Kasumi-1 (cell line): ENCODE results near the gene GUF1.
A peak's percentile ranks its signal among the peaks of the same experiment; 100 is the strongest.

Source experiments
- DNase-seq, 2 experiments: peaks; one replicate each; lab custom pipeline; 2025; lab: John Stamatoyannopoulos, UW

Gene GUF1

GRCh38 chr4:44678094-44679041 is at the start of gene GUF1:
Gene GUF1 (plus strand): TSS chr4:44678420. CDS start chr4:44678623, 203 bp downstream.
- DNase-seq = peak; percentile 90 to 92

GRCh38 chr4:44629280-44629866 is 48.8 kb upstream of the GUF1 start:
- peak; percentile 70 to 72 for DNase-seq

DNA sequence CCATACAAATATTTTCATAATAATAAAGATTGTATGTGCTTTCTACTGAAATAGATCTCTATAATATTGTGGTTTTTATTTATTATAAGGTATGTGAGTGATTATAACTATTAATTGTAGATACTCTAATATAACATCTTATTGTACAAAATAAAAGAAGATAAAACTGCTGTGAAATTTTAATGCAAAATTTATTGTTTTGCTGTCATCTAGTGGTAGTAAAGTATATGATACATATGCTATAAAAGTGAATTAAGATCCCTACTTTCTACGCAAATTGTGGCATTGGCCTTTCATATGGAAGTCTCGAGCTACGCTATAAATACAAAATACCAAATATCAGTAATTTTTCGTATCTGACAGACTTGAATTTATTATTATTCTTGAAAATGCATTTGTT is 46.1 kb upstream of the GUF1 start:
- peak; percentile 31 to 56 for DNase-seq

DNA sequence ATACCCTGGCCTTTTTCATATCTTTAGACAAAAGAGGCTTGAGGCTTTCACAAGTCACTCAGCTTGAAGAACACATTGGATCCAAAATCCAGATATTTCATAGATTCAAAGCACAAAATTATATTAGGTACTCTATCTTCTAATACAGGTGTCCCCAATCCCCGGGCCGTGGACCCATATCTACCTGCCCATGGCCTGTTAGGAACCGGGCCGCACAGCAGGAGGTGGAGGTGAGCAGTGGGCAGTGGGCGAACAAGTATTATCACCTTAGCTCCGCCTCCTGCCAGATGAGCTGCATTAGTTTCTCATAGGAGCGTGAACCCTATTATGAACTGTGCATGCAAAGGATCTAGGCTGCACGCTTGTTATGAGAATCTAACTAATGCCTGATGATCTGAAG is 45.5 kb upstream of the GUF1 start:
- no peak for DNase-seq

DNA sequence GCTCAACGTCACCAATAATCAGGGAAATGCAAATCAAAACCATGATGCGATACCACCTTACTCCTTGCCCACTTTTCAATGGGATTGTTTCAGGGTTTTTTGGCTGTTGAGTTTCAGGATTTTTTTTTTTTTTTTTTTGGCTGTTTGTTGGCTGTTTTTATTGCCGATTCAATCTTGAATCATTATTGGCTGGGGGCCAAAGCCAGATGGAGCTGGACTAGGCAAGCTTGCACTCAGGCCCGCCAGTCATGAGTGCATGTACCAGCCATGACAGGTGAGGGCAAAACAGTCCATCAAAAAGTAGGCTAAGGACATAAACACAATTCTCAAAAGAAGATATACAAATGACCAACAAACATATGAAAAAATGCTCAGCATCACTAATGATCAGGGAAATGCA is 40.1 kb upstream of the GUF1 start:
- DNase-seq = no peak

DNA sequence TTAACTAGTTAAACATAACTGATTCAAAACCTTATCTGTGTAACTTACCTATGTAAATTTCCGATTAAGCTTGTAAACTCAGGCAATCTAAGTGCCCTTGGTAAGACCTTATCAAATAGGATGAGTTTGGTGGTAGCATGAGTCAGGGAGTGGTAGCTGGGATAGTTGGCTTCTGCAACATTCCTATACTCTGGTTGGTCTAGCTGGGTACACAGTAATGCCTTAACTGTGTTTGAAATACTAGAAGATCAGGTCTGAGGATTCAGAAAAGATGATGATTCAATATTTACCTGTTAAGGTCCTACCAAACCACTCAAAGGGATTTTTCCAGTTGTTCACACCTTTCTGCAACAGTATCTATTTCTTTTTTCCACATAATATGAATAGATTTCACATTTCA is 32.1 kb upstream of the GUF1 start:
- DNase-seq = no peak

DNA sequence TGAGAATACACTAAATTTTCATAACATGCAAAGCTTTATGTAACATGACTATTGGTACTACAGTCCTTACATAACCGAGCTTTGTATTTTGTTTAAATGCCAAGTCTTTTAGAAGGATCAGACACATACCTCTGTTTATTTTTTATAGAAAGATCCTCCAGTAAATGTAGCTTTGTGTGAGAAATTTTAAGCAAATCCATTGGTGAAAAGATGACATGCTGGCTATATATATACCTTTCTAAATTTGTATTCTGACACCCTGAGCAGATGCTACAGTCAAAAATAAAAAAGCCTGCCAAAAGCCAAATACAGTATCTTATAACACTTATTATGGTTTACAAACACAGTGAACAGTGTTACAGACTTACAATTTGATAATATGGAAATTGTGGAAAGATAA is 26.8 kb upstream of the GUF1 start, which contains the start of gene YIPF7:
YIPF7 (minus strand) TSS at position 201 of the 400 bp plus-strand sequence. CDS start 1,525 bp downstream, outside the sequence.
- DNase-seq = no peak

- no peak for DNase-seq
These were observed 26.2 kb upstream of the GUF1 start for GRCh38 chr4:44652002-44652401.

DNA sequence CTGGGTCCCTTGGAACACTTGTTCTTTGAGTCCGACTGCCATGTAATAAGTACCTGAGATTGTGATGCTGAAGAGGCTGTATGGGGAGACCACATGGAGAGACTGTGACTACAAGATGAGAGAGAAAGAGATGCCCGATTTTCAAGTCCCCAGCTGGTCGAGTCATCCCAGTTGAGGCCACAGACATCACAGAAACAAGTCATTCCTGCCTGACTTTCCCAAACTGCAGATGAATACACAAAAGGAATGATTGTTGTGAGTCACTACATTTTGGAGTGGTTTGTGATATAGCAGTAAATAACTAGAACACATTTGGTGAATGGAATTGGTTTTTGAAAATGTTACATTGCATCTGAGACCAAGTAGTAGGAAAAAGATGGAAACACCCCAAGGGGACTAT is 17.8 kb upstream of the GUF1 start:
- DNase-seq = no peak

DNA sequence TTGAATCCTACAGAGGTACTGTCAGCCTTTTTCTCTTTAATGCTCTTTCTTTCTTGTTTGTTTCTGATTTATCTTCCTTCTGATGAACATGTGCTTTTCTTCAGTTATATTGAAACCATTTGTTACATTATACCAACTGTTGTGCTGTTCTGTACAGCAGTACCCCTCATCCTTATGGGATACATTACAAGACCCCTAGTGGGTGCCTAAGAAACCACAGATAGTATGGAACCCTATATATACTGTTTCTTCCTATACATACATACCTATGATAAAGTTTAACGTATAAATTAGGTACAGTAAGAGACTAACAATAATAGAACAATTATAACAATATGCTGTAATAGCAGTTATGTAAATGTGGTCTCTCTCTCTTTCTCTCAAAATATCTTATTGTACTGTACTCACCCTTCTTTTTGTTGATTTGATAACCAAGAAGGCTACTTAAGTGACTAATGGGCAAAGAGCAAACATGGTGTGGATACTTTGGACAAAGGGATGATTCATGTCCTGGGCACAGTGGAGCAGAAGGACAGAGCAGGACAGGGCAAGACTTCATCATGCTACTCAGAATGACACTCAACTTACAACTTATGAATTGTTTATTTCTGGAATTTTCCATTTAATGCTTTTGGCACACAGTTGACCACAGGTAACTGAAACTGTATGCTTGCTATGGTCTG is 16.1 kb upstream of the GUF1 start:
- no peak for DNase-seq

GRCh38 chr4:44662623-44663005 is 15.6 kb upstream of the GUF1 start:
- peak; percentile 43 to 49 for DNase-seq

DNA sequence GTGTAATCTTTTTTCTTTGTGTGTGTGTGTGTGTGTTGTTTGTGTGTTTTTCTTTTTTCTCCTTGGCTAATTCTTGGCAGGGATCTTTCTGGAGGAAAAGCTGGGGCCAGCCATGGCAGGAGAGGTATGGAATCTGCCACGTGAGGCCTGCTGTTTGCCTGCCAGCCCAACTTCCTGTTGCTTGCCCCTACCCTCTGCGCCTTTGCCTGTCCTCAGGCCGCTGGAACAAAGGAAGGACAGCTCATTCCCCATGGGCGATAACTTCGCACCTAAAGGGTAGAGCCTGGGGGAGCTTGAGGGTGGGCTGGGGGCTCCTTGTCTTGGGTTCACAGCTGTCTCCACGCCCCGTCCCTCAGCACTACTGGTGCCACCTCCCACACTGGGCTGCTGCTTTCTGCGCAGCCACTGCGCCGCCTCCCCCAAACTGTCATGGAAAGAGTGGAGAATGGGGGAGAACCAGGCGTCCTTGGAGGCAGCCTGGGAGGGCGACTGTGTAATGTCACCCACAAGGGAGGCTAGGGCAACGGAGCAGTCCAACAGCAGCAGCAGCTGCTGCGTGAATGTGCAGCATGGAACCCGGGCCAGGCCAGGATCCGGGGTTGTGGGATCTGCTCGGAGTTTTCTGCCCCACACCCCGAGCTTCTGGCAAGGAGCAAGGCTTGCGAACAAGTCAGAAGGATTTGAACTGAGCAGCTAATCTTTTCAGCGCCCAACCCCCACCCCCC is 14.5 kb upstream of the GUF1 start:
- DNase-seq = no peak

DNA sequence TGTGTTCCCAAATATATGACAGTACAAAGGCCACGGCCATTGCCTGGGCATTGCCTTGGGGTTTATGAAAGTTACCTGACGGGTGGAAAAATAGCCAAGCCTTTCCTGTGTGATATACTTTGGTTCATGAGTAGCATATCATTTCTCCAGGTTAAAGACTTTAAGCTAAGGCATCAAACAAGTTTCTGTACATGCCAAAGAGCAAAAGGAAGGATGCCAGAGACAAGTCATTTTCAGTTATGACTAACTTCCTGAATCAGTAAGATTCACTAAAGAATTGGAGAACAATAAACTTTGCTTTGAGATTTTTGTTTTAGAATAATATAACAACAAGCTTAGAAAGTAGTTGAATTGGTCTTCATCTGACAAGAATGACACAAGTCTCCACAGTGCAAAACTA is 9.7 kb upstream of the GUF1 start:
- no peak for DNase-seq

DNA sequence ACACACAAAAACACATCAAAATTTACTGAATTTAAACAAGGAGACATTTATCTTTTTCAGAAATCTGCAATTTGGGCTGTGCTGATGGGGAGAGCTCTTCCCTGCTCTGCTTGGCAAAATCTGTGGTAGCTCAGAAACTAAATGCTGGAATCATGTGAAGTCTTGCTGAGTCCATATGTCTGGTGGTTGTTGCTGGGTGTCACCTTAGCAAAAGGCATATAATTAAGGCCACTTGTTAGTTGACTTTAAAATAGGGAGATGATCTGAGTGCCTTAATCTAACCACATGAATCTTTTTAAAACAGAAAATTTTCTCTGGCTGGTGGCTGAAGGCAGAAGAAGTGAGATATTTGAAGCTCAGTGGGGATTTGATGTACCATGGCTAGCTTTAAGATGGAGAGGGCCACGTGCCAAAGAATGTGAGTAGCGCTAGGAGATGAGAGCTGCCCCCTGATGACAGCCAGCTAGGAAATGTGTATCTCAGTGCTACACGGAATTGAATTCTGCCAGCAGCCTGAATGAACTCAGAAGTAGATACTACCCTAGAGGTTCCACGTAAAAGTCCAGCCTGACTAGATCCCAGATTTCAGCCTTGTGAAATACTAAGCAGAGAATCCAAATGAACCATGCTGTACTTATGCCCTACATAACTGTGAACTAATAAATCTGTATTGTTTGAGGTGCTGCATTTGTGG is 7.6 kb upstream of the GUF1 start:
- no peak for DNase-seq

DNA sequence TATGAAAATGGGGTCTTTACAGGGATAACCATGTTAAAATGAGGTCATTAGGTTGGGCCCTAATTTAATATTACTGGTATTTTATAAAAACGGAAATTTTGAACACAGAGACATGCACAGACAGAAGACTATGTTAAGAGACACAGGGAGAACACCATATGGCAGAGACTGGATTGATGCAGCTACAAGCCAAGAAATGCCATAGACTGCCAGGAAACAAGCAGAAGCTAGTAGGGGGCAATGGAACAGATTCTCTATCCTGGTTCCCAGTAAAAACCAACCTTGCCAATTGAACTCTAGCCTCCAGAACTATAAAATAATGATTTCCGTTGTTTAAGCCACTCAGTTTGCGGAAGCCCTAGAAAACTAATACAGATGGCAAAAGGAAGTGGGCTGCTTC is 6.6 kb upstream of the GUF1 start:
- no peak for DNase-seq

GRCh38 chr4:44674471-44674870 is 3.7 kb upstream of the GUF1 start:
- DNase-seq = peak; percentile 38 to 40

- DNase-seq = no peak
These were observed 2.9 kb upstream of the GUF1 start for GRCh38 chr4:44675366-44675765.

DNA sequence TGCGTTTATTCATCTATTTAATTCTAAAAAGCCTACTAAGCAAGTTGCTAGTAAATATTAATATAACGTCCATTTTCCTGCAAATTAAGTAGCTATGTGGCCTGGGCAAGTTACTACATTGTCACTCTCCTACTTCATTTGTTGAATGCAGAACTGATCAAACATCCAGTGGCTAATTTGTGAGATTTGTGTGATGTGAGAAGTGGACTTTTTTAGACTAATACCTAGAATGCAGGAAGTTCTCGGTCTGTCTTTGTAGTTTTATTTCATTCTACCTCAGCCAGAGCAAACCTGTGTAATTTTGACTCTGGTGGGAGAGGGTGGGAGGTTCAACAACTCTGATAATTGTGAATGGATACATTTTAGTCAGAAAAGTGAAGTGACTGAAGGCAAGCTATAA is 840 bp downstream of the GUF1 start:
- peak in 1 of 2 experiments; percentile 65 for DNase-seq

GRCh38 chr4:44684648-44685047 is 6.4 kb downstream of the GUF1 start:
- no peak for DNase-seq

GRCh38 chr4:44700427-44700826 is 22.2 kb downstream of the GUF1 start:
- no peak for DNase-seq

DNA sequence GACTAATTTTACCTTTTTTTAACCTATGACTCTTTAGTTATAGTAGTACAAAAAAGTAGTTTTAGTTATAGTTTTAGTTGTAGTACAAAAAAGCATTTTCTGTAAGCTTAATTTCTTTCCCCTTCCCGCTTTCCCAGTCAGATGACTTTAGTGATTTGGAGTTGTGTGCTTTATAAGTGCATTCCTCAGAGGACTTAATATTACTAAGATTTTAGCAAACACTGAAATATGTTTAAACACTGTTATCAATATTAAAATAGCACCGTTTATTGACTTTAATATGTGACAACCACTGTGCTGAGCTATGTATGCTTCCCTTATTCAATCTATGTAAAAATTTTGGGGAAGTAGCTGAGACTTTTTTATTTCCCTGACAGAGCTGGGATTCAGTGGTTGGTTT is 22.8 kb downstream of the GUF1 start:
- DNase-seq = peak; percentile 24 to 50
